Uterus (tissue), 4 donors: ENCODE measurements around the gene EIF2S3. TPM values are rescaled to one million over a fixed set of nuclear protein-coding genes. Genes with fewer than 3 reads are reported as not detected.

Experiments
- DNase-seq, 2 donors: peaks; one replicate each; pipeline ENCODE4 v3.0.0-alpha.2; 2019 to 2020
- H3K27ac ChIP-seq, 2 donors: fragments of 200-600 bp; sonication (generic); 1 replicate in 1 of 2; 2 replicates in 1 of 2; pipeline ENCODE4 v1.5.1; 2016 to 2018
- H3K27me3 ChIP-seq, 2 donors: fragments of 200-600 bp; sonication (generic); one replicate each; pipeline ENCODE4 v1.5.1; 2018 to 2019; ENCODE audit warnings: control low read depth in 1 of 2
- H3K36me3 ChIP-seq, 2 donors: fragments of 200-600 bp; sonication (generic); one replicate each; pipeline ENCODE4 v1.5.1; 2019; ENCODE audit warnings: control low read depth in 1 of 2
- H3K4me1 ChIP-seq, 2 donors: fragments of 200-600 bp; sonication (generic); one replicate each; pipeline ENCODE4 v1.5.1; 2018 to 2019; ENCODE audit warnings: control low read depth in 1 of 2
- H3K4me3 ChIP-seq, 2 donors: fragments of 200-600 bp; sonication (generic); 1 replicate in 1 of 2; 2 replicates in 1 of 2; pipeline ENCODE4 v1.5.1; 2018 to 2019; ENCODE audit warnings: mild to moderate bottlenecking in 1 of 2
- H3K9me3 ChIP-seq, 2 donors: fragments of 200-600 bp; sonication (generic); one replicate each; pipeline ENCODE4 v1.5.1; 2019; ENCODE audit warnings: control low read depth in 1 of 2
- POLR2A ChIP-seq, 2 donors: fragments of 450-650 bp; IDR thresholded peaks; one replicate each; pipeline ENCODE4 v1.6.1; 2016; ENCODE audit warnings: antibody characterized with exemption in 2 of 2, mild to moderate bottlenecking in 1 of 2, moderate library complexity in 1 of 2
- intact Hi-C: fragments of 100-400 bp; cut with DNase I; formaldehyde crosslinking; loops from one replicate; pipeline ENCODE4 v1.15.1; 2023; ENCODE audit warnings: low total_unique reads
- total RNA-seq, 4 donors: library from RNA; depleted of rRNA in 3 of 4; stranded (reverse); fragments of >200 nt in 3 of 4; gene quantifications; one replicate each; pipeline versions ENCODE4 v1.1.0 to v1.2.4, GENCODE V29; 2014 to 2023
- TF ChIP-seq, protein P1 (sequence below), 4 experiments: fragments of 200-600 bp in 2 of 4; fragments of 450-650 bp in 2 of 4; sonication (generic) in 2 of 4; IDR thresholded peaks; one replicate each; pipeline ENCODE4 v1.5.1; 2016 to 2019; ENCODE audit warnings: antibody characterized with exemption in 4 of 4, mild to moderate bottlenecking in 2 of 4, moderate library complexity in 1 of 4
- donor health status: DM: yes; HTN: yes; CAD: no.

EIF2S3 gene
- total RNA-seq = 100 to 1,000 TPM in 2 of 4 donors, 10 to 100 TPM in 2; 86.8 to 374 (median 152) TPM

GRCh38 chrX:24054182-24055042 is at the start of gene EIF2S3:
EIF2S3 (plus strand) TSS chrX:24054956; CDS start chrX:24054969, 13 bp downstream.
- intact Hi-C loops = no loop called here

DNA sequence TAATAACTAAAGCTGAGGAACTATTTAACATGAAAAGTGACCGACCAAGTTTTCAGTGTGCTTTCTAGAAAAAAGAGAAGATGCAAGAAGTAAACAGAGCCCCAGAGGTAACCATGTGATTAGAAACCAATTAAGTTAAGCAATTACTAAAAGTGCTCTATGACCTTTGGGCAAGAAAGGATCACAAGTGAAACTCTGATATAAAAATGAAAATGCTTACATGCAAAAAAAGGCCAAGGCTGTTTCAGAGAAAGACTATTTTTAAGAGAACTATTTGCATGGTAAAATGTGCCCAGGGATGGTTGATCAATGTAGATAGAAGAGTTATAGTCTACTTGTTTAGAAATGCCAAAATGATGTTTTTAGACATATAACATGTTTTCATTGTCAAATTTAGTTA is 49.7 kb upstream of the EIF2S3 start:
- no peak overlapping the region for H3K27ac ChIP-seq
- H3K4me1 ChIP-seq = no peaks in the 10 kb centered on the region
- no peak overlapping the region for H3K4me3 ChIP-seq
- DNase-seq = no peak
- no peaks in the 10 kb centered on the region for H3K9me3 ChIP-seq
- H3K27me3 ChIP-seq = no peaks in the 10 kb centered on the region
- intact Hi-C loops = no loop called here
- TF ChIP-seq POLR2A (IDR thresholded peaks at IDR 0.05) = no peak
- TF ChIP-seq, protein P1, sequence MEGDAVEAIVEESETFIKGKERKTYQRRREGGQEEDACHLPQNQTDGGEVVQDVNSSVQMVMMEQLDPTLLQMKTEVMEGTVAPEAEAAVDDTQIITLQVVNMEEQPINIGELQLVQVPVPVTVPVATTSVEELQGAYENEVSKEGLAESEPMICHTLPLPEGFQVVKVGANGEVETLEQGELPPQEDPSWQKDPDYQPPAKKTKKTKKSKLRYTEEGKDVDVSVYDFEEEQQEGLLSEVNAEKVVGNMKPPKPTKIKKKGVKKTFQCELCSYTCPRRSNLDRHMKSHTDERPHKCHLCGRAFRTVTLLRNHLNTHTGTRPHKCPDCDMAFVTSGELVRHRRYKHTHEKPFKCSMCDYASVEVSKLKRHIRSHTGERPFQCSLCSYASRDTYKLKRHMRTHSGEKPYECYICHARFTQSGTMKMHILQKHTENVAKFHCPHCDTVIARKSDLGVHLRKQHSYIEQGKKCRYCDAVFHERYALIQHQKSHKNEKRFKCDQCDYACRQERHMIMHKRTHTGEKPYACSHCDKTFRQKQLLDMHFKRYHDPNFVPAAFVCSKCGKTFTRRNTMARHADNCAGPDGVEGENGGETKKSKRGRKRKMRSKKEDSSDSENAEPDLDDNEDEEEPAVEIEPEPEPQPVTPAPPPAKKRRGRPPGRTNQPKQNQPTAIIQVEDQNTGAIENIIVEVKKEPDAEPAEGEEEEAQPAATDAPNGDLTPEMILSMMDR (IDR thresholded peaks at IDR 0.05) = no peak
- H3K36me3 ChIP-seq = no peaks in the 10 kb centered on the region

More at GRCh38 chrX:24054182-24055042, at the start of gene EIF2S3:
- Histone ChIP-seq H3K27me3 (no peaks in the 10 kb centered on the region), H3K36me3 (no peaks in the 10 kb centered on the region), H3K9me3 (no peaks in the 10 kb centered on the region), H3K4me1 (peaks cover 0 to 3% of the 10 kb centered on the region in 2 donors), H3K27ac (peak within 1 kb of the TSS in 1 of 2 donors; percentile 93), H3K4me3 (peak within 1 kb of the TSS; percentile 75 to 80)
- TF ChIP-seq, protein P1 (IDR thresholded peaks at IDR 0.05) = peak; percentile 47 to 67 (median 56)
- peak in 1 of 2 donors; percentile 33 for TF ChIP-seq POLR2A (IDR thresholded peaks at IDR 0.05)
- DNase-seq = peak; percentile 92 to 93

DNA sequence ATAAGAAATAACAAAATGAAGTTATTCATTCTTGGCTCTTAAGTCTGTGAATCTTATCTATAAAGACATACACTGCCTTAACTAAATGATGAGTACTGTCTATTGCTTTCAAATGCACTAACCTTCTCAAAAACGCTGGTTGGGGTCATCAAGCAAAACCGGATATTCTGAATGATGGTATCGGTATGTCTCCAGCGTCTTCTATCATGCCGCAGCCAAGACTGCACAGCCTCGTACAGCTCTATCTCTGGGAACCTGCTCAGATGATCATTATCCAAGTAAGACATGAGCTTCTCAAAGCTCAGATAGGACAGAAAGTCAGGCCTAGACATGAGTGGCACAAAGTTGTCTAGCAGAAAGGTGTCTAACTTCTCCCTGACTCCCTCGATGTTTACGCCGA is 48.9 kb upstream of the EIF2S3 start:
- TF ChIP-seq POLR2A (IDR thresholded peaks at IDR 0.05) = no peak
- TF ChIP-seq, protein P1 (IDR thresholded peaks at IDR 0.05) = no peak
- no peak for DNase-seq
- no peaks in the 10 kb centered on the region for H3K9me3 ChIP-seq
- H3K36me3 ChIP-seq = no peaks in the 10 kb centered on the region
- H3K27me3 ChIP-seq = no peaks in the 10 kb centered on the region
- H3K4me1 ChIP-seq = no peaks in the 10 kb centered on the region
- H3K27ac ChIP-seq = no peak overlapping the region
- no peak overlapping the region for H3K4me3 ChIP-seq
- intact Hi-C loops = no loop called here

DNA sequence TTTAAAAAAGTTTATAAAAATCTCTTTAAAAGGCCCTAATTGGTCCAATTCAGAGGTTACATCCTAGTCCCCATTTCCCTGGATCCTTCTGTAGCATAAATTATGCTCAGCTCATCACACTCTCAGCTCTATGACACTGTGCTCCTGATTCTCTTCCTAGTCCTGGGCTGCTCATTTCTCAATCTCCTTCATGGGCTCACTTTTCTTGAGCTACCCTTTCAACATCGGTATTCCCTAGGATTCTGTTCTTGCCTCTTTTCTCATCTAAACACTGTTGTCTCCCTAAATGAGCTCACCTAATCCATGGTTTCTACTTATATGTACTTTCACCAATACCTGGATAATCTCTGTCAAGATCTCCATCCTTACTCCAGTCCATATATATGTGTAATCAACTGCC is 42.5 kb upstream of the EIF2S3 start:
- intact Hi-C loops = no loop called here
- H3K27me3 ChIP-seq = no peaks in the 10 kb centered on the region
- H3K27ac ChIP-seq = no peak overlapping the region
- no peaks in the 10 kb centered on the region for H3K4me1 ChIP-seq
- no peaks in the 10 kb centered on the region for H3K9me3 ChIP-seq
- TF ChIP-seq, protein P1 (IDR thresholded peaks at IDR 0.05) = no peak
- TF ChIP-seq POLR2A (IDR thresholded peaks at IDR 0.05) = no peak
- H3K36me3 ChIP-seq = no peaks in the 10 kb centered on the region
- no peak overlapping the region for H3K4me3 ChIP-seq
- DNase-seq = no peak

DNA sequence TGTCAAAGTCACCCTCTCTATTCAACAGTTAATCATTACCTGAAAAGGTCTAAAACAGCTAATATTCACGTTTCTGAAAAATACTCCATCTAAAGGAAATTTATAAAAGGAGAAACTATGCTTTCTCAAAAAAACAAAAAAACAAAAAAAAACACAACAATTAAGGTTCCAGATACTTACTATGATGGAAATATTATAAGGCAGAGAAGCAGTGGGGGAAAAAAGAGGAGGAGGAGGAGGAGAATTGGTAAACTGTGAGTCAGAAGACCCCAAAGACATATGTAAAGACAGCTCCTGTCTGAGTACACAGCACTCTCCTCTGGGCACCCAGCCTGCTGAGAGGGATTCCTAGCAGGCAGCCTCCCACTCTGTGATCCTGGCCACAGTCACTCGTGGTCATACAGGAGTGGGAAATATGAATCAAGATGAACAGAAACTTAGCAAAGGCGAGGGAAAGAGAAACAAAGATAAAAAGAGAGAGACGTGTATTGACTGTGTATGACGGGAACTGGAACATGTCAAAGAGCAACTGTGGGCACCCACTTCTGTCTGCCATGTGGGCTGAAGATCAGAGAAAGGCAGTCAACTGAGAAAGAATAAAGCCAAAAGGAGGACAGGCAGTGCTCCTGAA is 40.3 kb upstream of the EIF2S3 start:
- no peaks in the 10 kb centered on the region for H3K27me3 ChIP-seq
- no peaks in the 10 kb centered on the region for H3K36me3 ChIP-seq
- TF ChIP-seq, protein P1 (IDR thresholded peaks at IDR 0.05) = no peak
- no peak for TF ChIP-seq POLR2A (IDR thresholded peaks at IDR 0.05)
- H3K4me3 ChIP-seq = no peak overlapping the region
- no peaks in the 10 kb centered on the region for H3K4me1 ChIP-seq
- intact Hi-C loops = no loop called here
- H3K27ac ChIP-seq = no peak overlapping the region
- no peak for DNase-seq
- H3K9me3 ChIP-seq = no peaks in the 10 kb centered on the region
